GM19238 (cell line): ENCODE measurements around the gene MLEC.
"Not testable (repeated sequence)": the region's sequence is repeated elsewhere in the genome, so short reads cannot be mapped to it uniquely, and the experiment has no call there.

Experiments used
- DNase-seq: peaks from one replicate; pipeline ENCODE4 v3.0.0; 2011; ENCODE audit warnings: low spot score; ENCODE audit not compliant: insufficient read length

MLEC gene

DNA sequence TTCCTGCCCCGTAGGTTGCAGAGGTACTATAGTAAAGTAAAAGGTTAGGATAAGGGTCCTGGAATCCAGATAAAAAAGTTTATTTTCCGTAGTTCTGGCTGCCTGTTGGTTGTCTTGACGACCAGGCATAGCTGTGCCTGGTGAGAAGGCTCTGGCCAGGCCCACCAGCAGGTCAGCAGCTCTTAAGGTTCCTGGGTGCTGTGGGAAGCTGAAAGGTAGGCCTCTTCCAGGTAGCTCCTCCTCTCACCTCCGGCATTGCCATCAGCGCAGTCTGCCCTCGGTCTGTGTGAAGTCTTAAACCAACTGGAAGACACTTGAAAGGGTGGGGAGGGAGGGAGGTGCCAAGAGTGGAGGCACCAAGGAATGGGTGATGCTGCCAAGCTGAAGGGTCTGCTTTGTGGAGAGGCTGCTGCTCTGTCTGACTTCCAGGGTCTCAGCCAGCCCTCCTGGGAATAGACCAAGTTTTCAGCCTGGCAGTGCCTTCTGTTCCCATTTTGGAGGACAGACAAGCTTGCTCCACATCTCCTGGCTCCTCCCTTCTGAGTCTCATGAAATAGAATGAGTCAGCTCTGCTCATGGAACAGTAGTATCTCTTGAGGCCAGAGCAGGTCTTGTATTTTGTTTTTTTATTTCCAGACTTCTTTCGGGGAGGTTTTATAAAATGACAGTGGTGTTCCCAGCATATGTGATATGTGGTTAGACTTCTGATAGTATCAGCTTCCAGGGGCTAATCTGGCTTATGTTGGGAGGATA is 33.5 kb downstream of the MLEC start:
- DNase-seq, result no peak

DNA sequence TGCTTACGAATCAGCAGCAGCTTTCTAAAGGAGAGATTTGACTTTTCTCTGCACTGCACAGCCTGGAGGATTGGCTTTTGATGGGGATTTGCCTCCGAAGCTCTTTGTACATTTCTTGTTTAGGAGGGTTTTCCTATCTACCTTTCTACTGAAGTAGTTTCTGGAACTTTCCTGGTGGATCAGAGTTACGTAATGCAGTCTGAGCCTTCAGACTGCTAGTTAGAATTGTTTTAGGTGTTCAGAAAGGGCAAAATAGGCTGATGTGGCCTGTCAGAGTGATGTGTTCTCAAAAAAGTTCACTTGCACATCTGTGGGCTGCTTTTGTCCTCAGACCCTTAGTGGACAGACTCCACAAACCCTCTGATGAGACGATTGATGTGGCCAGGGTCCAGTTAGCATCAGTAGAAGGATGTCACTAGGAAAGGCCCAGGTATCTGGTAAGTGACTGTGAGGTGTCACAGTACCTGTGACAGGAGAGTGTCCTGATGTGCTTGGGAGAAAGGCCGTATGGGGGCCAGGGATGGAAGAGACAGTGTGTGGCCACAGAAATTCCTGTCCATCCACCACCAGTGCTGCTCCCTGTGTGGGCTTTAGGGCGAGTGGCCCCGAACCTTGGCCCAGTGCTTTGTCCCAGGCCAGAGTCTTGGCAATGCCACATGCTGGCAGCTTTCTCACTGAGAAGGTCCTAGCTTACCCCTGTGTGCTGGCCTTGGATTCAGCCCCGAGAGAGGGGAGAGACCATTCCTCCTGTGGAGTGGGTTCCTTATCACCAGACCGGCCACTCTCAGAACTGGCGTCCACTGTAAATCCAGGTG is 34.2 kb downstream of the MLEC start:
- DNase-seq, result no peak

DNA sequence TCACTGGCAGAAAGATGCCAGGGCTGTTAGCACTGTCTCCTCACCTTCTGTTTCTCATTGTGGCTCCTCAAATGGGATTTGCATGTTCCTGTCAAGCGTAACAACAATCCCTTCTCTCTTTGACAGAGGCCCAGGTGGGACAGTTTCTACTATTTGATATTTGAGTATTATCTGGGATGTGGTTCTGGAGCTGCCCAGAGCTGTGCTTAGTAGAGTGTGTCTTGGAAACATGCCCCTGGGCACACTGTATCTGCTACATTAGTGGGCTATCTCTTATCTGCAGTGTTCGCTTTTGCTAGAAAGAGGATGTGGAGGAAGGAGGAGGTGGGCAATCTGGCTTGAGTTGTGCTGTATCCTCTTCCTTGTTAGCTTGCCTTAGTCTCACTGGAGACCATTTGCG is 34.9 kb downstream of the MLEC start:
- DNase-seq, result no peak

DNA sequence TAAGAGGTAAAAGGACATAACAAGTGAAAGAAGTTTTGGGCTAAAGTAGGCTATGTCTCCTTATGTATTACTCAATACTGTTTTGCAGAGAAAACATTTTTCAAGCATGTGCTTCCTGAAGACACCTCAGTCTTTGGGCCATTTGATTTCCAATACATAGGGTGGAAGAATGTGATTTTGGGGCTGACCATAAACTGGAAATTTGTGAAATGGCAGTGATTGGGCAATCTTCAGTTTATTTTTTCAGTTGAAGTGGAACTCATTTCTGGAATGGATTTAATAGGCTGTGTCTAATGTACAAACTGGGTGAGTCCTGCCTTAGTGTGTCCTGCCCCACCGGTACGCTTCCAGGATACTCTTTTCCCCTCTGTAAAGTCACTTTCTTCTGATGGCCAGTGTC is 35.8 kb downstream of the MLEC start:
- no peak for DNase-seq

DNA sequence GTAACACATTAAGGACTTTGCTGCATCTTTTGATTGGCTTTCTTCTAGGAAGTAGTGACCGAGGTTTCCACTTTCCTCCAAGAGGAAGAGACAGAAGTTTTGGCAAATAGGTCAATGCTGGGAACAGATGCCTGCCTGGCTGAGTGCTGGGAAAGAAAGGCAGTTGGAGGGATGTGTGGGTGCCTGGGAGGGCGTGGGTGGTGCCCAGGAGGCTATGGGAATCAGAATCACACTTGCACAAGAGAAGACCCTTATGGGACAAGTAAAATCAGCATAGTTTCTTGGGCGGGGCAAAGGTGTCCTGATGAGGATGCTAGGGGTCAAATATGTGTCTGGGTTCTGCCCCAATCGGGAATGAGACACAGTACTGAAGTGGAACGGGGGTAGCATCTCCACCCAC is 37.8 kb downstream of the MLEC start:
- no peak for DNase-seq

DNA sequence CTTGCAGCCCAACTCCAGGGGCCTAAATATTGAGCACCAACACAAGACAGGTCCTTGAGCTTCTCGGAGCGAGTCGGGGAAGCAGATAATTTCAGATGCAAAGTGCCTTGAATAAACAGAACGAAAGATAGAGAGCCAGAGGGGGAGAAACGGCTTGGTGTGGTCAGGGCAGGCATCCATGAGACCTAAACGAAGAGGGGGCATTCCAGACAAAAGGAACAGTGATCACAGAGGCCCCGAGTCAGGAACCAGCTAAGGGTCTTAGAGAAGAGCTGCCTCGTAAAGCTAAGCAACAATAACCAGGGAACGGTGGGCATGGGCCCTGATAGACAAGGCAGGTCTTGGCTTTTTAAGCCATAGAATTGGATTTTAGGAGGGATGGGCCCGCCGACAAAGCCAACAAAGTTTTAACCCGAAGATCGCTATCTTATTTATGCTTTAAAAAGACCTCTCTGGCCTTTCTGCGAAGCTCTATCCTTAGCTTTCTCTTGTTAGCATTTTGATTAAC is 38.3 kb downstream of the MLEC start:
- DNase-seq, result no peak

DNA sequence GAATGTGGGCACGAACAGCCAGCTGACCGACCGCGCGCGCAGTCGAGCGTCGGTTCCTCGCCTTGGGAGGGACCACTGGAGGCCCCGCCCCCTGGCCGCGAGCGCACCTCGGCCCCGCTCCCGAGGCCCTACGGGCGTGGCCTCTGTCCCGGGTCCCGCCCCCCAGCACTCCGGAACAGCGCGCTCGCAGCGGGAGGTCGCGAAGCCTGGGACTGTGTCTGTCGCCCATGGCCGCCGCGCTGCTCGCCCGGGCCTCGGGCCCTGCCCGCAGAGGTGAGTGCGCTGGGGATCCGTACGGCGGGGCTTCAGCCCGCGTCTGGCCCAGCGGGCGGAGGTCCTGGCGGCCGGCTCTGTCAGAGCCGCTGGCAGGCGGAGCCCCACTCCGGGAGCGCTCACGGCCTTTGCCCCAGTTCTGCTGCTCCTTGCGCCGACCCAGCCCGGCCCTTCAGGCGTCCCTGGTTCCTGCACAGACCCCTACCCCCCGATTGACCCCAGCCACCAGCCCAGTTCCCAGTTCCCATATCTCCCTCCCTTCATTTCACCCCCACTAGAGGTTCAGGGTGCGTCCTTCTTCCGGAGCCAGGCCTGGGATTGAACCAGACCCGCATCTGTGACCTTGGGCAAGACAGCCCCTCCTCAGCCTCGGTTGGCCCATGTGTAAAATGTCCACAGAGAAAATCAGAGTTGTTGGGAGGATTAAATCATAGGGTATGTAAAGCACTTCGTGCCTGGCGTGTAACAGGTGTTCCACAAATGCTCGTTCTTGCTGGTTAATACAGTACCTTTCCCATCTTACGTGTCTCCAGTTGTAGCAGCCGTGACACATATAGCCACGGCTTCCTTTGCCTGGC is 38.9 kb downstream of the MLEC start, which contains the start of gene ACADS:
Gene ACADS, plus strand, starts transcription at position 168 of the 851 bp plus-strand sequence. Its CDS starts 60 bp downstream, at position 228.
- DNase-seq, result peak; percentile 97

DNA sequence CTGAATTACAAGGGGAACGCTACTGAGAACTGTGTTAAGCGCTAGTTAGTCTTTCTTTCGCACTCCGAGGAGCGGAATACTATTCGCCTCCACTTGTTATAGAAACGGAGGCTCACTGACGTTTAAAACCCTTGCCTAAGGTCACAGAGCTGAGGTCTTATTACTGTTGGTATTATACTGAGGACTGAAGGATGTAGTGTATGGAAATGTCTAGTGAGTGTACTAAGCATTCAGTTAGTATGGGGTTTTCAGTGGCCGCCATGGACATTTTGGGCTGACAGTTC is 39.5 kb downstream of the MLEC start:
- no peak for DNase-seq

DNA sequence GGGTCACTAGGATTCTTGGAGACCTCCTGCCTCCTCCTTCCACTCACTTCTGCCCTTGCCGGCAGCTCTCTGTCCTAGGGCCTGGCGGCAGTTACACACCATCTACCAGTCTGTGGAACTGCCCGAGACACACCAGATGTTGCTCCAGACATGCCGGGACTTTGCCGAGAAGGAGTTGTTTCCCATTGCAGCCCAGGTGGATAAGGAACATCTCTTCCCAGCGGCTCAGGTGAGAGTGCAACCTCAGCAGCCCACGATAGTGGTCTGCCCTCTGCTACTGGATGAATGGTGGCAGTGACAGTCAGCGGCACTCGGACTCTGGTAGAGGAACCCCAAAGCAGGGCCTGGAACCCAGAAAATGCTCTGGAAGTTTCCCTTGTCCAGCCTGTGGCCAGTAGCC is 40.0 kb downstream of the MLEC start:
- no peak for DNase-seq

DNA sequence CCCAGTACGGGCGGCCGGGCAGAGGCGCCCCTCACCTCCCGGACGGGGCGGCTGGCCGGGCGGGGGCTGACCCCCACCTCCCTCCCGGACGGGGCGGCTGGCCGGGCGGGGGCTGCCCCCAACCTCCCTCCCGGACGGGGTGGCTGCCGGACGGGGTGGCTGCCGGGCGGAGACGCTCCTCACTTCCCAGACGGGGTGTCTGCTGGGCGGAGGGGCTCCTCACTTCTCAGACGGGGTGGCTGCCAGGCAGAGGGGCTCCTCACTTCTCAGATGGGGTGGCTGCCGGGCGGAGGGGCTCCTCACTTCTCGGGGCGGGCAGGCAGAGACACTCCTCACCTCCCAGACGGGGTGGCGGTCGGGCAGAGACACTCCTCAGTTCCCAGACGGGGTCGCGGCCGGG is 45.2 kb downstream of the MLEC start:
- not testable (repeated sequence) for DNase-seq

DNA sequence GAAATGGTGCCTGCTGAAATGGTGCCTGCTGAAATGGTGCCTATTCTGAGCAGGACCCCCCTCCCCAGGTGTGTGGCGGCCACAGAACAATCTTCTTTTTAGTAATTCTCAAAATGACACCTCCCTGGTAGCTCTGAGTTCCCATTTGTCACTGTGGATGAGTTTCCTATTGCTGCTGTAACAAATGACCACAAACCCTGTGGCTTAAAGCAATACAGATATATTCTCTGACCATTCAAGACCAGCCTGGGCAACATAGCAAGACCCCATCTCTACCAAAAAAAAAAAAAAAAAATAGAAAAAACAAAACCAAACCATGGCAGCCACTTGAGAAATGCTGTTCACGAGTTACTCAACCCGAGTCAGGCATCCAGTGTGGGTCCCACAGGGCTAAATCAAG is 46.6 kb downstream of the MLEC start:
- DNase-seq, result no peak

DNA sequence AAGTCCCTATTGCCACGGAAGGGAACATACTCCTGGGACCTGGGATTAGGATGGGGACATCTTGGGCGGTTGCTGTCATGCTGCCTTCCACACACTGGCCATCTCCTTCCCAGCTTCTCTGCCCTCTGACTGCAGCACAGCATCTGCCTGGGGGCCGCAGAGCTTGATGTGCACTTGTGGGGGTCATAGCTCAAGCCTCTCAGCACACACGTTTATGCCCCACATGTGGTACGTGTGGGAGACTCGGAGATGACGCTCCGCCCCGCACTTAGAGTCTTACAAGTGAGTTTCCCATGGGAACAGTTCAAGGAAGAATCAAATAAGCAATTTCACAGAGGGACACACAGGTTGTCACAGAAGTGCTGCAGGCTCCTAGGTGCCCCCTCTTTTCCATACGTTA is 47.3 kb downstream of the MLEC start:
- no peak for DNase-seq

DNA sequence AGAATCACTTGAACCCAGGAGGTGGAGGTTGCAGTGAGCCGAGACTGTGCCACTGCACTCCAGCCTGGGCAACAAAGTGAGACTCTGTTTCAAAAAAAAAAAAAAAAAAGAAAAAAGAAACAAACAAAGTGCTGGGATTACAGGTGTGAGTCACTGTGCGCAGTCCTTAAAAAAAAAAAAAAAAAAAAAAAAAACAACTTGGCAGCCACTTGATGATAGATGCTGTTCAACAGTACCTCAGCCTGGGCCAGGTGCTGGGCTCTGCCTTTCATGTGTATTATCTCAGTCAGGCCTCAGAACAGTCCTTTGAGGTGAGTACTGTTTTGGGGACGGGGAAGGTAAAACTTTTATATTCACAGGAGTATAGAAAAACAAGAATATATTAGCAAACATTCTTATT is 48.2 kb downstream of the MLEC start:
- DNase-seq, result no peak

DNA sequence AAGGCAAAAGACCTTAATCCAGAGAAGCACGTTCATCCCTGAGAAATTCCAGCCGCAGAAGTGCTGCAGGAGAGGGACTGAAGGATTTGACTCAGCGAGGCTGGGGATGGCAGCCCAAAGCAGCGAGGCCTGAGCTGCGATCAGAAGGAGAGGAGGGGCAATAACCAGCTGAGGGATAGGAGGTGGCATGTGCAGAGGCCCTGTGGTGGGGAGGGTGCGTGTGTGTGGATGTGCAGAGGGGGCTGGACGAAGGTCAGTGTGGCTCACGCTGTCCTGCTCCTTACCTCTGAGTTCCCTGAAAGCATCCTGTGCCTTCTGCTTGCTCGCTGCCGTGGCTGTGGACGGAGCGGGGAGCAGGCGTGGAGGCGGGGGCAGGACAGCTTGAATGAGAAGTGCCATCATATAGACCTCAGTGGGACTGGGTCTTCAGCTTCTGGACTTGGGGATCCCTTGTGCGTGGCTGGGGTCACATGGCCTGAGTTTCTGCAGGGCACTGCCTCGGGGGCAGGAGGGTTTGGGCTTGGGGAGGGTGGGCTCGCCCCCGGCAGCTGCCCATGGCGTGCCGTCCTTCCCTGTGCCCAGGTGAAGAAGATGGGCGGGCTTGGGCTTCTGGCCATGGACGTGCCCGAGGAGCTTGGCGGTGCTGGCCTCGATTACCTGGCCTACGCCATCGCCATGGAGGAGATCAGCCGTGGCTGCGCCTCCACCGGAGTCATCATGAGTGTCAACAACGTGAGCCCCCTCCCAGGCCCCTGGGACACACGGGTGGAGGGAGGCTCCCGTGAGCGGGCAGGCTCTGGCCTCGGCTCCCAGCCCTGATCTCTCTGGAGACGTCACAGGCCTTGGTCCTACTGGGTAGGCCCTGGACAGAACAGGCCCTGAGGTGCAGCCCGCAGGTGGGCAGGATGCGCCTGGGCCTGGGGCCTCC is 49.7 kb downstream of the MLEC start:
- DNase-seq, result no peak

DNA sequence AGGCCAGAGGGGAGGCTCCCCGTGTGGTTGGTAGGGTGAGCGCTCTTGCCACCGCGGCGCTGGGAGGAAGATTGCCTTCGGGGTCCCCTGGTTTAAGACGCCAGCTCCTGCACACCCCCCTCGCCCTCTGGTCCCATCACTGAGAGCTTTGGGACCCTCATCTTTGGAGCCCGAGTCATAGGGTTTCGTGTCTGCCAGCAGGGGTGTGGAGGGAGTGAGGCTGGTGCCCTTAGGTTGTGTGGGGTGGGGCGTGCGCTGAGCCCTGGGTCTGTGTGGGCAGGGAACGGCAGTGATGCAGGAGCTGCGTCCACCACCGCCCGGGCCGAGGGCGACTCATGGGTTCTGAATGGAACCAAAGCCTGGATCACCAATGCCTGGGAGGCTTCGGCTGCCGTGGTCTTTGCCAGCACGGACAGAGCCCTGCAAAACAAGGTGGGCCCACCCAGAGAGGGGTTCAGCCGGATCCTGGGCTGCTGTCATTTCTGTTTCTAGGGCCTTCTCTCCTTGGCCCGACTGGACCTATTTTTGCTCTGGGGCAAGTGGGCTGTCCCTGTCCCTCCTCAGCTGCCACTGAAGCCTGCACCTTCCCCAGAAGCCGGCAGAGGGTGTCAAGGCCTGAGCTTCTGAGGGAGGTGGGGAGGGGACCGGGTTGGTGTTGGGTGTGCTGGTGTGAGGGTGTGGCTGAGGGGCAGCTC is 50.8 kb downstream of the MLEC start:
- no peak for DNase-seq

DNA sequence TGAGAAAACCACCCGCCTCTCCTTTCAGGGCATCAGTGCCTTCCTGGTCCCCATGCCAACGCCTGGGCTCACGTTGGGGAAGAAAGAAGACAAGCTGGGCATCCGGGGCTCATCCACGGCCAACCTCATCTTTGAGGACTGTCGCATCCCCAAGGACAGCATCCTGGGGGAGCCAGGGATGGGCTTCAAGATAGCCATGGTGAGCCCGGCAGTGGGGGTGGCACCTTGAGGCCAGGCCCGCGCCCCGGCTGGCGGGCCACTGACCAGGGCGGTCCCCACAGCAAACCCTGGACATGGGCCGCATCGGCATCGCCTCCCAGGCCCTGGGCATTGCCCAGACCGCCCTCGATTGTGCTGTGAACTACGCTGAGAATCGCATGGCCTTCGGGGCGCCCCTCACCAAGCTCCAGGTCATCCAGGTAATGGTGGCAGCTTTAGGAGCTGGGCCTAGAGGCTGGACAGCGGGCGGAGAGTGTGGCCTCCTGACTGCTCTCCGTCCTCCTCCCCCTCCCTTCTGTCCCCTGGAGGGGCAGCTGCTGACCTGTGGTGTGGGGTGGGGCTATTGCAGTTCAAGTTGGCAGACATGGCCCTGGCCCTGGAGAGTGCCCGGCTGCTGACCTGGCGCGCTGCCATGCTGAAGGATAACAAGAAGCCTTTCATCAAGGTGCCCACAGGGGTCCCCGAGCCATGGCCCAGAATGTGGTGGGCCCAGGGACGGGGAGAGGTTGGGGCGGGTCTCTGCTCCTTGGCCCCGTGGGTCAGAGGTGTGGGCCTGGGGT is 51.5 kb downstream of the MLEC start:
- no peak for DNase-seq

DNA sequence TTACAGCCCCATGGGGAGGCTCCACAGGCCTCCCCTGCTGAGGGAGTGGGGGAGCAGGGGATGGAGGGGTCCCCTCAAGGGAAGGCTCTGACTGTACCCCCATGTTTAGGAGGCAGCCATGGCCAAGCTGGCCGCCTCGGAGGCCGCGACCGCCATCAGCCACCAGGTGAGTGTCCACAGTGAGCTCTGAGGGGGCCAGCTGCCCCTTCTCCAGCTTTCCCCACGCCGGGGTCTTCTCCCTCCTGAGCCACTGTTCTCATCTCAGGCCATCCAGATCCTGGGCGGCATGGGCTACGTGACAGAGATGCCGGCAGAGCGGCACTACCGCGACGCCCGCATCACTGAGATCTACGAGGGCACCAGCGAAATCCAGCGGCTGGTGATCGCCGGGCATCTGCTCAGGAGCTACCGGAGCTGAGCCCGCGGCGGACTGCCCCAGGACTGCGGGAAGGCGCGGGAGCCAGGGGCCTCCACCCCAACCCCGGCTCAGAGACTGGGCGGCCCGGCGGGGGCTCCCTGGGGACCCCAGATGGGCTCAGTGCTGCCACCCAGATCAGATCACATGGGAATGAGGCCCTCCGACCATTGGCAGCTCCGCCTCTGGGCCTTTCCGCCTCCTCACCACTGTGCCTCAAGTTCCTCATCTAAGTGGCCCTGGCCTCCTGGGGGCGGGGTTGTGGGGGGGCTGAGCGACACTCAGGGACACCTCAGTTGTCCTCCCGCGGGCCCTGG is 52.2 kb downstream of the MLEC start:
- no peak for DNase-seq

DNA sequence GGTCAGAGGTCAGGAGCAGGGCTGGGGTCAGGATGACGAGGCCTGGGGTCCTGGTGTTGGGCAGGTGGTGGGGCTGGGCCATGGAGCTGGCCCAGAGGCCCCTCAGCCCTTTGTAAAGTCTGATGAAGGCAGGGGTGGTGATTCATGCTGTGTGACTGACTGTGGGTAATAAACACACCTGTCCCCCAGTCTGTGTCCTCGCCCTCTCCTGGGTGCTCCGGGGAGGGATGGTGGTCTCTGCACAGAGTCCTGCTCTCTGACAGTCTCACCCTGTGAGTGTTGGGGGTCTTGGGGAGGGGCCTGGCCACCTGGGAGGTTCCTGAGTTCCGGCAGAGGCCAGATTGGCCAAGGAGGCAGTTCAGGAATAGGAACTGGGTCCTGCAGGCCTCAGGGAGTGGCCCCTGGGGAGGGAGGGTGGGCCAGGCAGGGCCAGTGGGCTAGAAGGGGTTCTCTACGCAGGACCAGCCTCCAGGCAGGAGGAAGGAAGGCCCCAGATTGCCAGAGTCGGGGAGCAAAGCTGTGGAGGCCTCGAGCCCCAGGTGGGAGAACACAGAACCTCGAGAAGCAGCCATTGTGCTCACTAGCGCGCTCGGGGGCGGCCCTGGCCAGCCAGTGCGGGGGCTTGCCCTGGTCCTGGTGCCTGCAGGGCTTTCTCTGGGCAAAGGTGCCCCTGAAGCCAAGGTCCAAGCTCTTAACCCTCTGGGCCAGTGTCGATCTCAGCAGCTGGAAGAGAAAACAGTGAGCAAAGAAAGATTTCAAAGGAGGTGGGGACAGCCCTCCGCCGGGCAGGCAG is 53.1 kb downstream of the MLEC start:
- DNase-seq, result no peak
